Mammary epithelial cell (primary cell): ENCODE measurements around the gene COBL.

Experiments used
- EZH2 ChIP-seq: IDR thresholded peaks from 2 replicates; pipeline ENCODE4 v1.6.1; 2012; ENCODE audit warnings: low read length, inconsistent platforms, borderline replicate concordance
- TF ChIP-seq, protein P1 (sequence below), 2 donors: IDR thresholded peaks in 1 of 2; conservative IDR thresholded peaks in 1 of 2; 2 replicates each; pipeline ENCODE4 v1.5.1; 2011 to 2012; ENCODE audit warnings: inconsistent platforms in 2 of 2, low read length in 2 of 2, mild to moderate bottlenecking in 2 of 2, control low read depth in 1 of 2, low read depth in 1 of 2; ENCODE audit not compliant: insufficient read depth in 1 of 2; ENCODE audit errors: extremely low read depth in 1 of 2

DNA sequence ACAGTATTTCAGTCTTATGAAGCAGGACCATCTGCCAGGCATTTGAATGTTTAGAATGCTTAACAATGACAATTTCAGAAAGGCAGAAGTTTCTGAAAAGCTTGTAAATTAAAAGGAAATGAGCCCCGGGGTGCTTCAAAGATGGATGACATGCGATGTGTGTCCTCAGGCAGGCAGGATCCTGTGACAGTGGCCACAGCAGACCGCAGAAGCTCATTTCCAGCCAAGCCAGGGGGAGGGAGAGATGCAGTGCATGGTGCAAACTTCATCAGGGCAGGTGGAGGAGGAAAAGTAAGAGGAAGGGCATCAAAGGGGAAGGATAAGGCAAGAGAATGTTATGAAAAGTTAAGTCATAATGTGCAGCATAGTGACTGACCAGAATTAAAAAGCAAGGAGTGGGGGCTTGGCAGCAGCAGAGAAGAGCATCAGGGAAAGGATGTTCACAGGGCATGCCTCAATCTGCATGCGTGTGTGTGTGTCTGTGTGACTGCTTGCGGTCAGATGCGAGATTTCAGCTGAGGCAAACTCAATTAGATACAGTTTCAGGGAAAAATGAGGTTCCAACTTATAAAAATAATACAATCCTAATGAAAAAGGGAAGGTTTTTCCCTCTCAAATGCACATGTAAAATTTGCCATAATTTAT, 173.7 kb downstream of the COBL start:
- TF ChIP-seq, protein P1, sequence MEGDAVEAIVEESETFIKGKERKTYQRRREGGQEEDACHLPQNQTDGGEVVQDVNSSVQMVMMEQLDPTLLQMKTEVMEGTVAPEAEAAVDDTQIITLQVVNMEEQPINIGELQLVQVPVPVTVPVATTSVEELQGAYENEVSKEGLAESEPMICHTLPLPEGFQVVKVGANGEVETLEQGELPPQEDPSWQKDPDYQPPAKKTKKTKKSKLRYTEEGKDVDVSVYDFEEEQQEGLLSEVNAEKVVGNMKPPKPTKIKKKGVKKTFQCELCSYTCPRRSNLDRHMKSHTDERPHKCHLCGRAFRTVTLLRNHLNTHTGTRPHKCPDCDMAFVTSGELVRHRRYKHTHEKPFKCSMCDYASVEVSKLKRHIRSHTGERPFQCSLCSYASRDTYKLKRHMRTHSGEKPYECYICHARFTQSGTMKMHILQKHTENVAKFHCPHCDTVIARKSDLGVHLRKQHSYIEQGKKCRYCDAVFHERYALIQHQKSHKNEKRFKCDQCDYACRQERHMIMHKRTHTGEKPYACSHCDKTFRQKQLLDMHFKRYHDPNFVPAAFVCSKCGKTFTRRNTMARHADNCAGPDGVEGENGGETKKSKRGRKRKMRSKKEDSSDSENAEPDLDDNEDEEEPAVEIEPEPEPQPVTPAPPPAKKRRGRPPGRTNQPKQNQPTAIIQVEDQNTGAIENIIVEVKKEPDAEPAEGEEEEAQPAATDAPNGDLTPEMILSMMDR (conservative IDR thresholded peaks at IDR 0.05 in 1 of 2, IDR thresholded peaks at IDR 0.05 in 1 of 2; ENCODE audit: extremely low read depth in 1 of 2, insufficient read depth in 1 of 2, low read depth in 1 of 2, low read length in 2 of 2): no peak
- TF ChIP-seq EZH2: no peak
